HCT116 (cell line): ENCODE measurements around the gene RPTOR. TPM values are rescaled to one million over a fixed set of nuclear protein-coding genes. Genes with fewer than 3 reads are reported as not detected.
"Not testable (repeated sequence)": the region's sequence is repeated elsewhere in the genome, so short reads cannot be mapped to it uniquely, and the experiment has no call there.

Experiments
- ATAC-seq: fragments of 200-7000 bp; cut with Tn5 transposase; 2 replicates; pipeline ENCODE4 v1.9.1; 2020; ENCODE audit warnings: mild to moderate bottlenecking, moderate library complexity
- BruUV-seq: library from RNA; stranded (reverse); fragments of 400-500 nt; replicated peaks from 2 replicates; lab custom pipeline; 2021; lab: Mats Ljungman, UMichigan
- CTCF ChIA-PET: fragments of 300-600 bp; sonication (Branson Sonifier 250); formaldehyde crosslinking; loops from one replicate; lab custom pipeline; 2021; ENCODE audit warnings: antibody characterized with exemption; lab: Charles Lee
- POLR2A ChIA-PET: fragments of 300-600, 350-600 bp; sonication (Branson Sonifier 250); formaldehyde crosslinking; loops from one replicate; lab custom pipeline; 2021; ENCODE audit warnings: antibody characterized with exemption; lab: Charles Lee
- RAD21 ChIA-PET, 2 experiments: fragments of 300-600 bp; sonication (Branson Sonifier 250); formaldehyde crosslinking; loops; one replicate each; lab custom pipeline; 2023; ENCODE audit warnings: low total read pairs in 2 of 2; ENCODE audit not compliant: uncharacterized antibody in 2 of 2, unreplicated experiment in 2 of 2, low non-redundant PET in 1 of 2; lab: Charles Lee
- DNase-seq: peaks from one replicate; pipeline ENCODE4 v3.0.0-alpha.2; 2010; ENCODE audit warnings: low read depth, low spot score
- H2AFZ ChIP-seq: fragments of 200-600 bp; shearing (Covaris generic), sonication (generic); 2 replicates; pipeline ENCODE4 v1.6.1; 2017; ENCODE audit warnings: low read depth, mixed run types, mixed read lengths, antibody characterized with exemption, low read length; ENCODE audit not compliant: poor library complexity, severe bottlenecking
- H3K27ac ChIP-seq: 2 replicates; pipeline ENCODE4 v1.5.1; 2012; ENCODE audit warnings: low read depth, low read length
- H3K27me3 ChIP-seq: fragments of 200-600 bp; sonication (generic); 2 replicates; pipeline ENCODE4 v1.6.1; 2016; ENCODE audit warnings: mixed run types, low read length, mixed read lengths; ENCODE audit not compliant: insufficient read depth
- H3K36me3 ChIP-seq, 2 experiments: fragments of 200-500 bp in 1 of 2; fragments of 200-600 bp in 1 of 2; sonication (Bioruptor generic) in 1 of 2; sonication (generic) in 1 of 2; 2 replicates each; pipeline versions ENCODE4 v1.5.1 to v1.6.1; 2014 to 2016; ENCODE audit warnings: low read length in 2 of 2, inconsistent platforms in 1 of 2, mixed read lengths in 1 of 2, mixed run types in 1 of 2; ENCODE audit not compliant: insufficient read depth in 2 of 2, control insufficient read depth in 1 of 2
- H3K4me1 ChIP-seq, 2 experiments: fragments of 200-600 bp in 1 of 2; sonication (generic) in 1 of 2; 2 replicates each; pipeline versions ENCODE4 v1.5.1 to v1.6.1; 2012 to 2017; ENCODE audit warnings: low read length in 2 of 2, inconsistent platforms in 1 of 2, mild to moderate bottlenecking in 1 of 2, mixed read lengths in 1 of 2, mixed run types in 1 of 2, moderate library complexity in 1 of 2; ENCODE audit not compliant: insufficient read depth in 2 of 2, control insufficient read depth in 1 of 2
- H3K4me2 ChIP-seq: fragments of 200-600 bp; sonication (generic); 2 replicates; pipeline ENCODE4 v1.6.1; 2017; ENCODE audit warnings: mixed run types, low read length, mixed read lengths
- H3K4me3 ChIP-seq, 2 experiments: fragments of 200-600 bp in 1 of 2; sonication (generic) in 1 of 2; replicated peaks in 1 of 2; 2 replicates each; pipeline ENCODE4 v1.5.1; 2011 to 2016; ENCODE audit warnings: low read length in 2 of 2, control low read depth in 1 of 2, low read depth in 1 of 2, mild to moderate bottlenecking in 1 of 2, mixed read lengths in 1 of 2, mixed run types in 1 of 2
- H3K79me2 ChIP-seq: fragments of 200-600 bp; sonication (generic); 2 replicates; pipeline ENCODE4 v1.6.1; 2017; ENCODE audit warnings: mild to moderate bottlenecking, mixed run types, low read length, moderate library complexity, mixed read lengths; ENCODE audit not compliant: insufficient read depth
- H3K9ac ChIP-seq: fragments of 200-600 bp; sonication (generic); 2 replicates; pipeline ENCODE4 v1.6.1; 2016; ENCODE audit warnings: low read length, mixed read lengths
- H3K9me2 ChIP-seq: fragments of 200-600 bp; sonication (generic), shearing (Covaris generic); 2 replicates; pipeline ENCODE4 v1.6.1; 2017; ENCODE audit warnings: mixed run types, mild to moderate bottlenecking, moderate library complexity; ENCODE audit not compliant: insufficient read depth
- H3K9me3 ChIP-seq, 2 experiments: fragments of 200-500 bp in 1 of 2; fragments of 200-600 bp in 1 of 2; sonication (Bioruptor generic) in 1 of 2; sonication (generic) in 1 of 2; 2 replicates each; pipeline ENCODE4 v1.6.1; 2014 to 2017; ENCODE audit warnings: low read length in 2 of 2, mixed read lengths in 2 of 2, inconsistent platforms in 1 of 2, low read depth in 1 of 2, mild to moderate bottlenecking in 1 of 2, mixed run types in 1 of 2, moderate library complexity in 1 of 2; ENCODE audit not compliant: control insufficient read depth in 1 of 2, insufficient read depth in 1 of 2
- H4K20me1 ChIP-seq: fragments of 200-600 bp; sonication (generic), shearing (Covaris generic); 2 replicates; pipeline ENCODE4 v1.6.1; 2017; ENCODE audit warnings: mixed run types, mild to moderate bottlenecking, moderate library complexity; ENCODE audit not compliant: insufficient read depth
- ATF3 ChIP-seq: IDR thresholded peaks from 2 replicates; pipeline ENCODE4 v1.6.1; 2012
- CEBPB ChIP-seq: IDR thresholded peaks from 2 replicates; pipeline ENCODE4 v1.6.1; 2012; ENCODE audit warnings: low read depth
- CTCF ChIP-seq, 3 experiments: fragments of 200-600 bp in 1 of 3; sonication (generic) in 1 of 3; IDR thresholded peaks in 2 of 3; conservative IDR thresholded peaks in 1 of 3; 2 replicates each; pipeline ENCODE4 v1.5.1; 2012 to 2017; ENCODE audit warnings: low read depth in 2 of 3, low read length in 2 of 3, antibody characterized with exemption in 1 of 3, borderline replicate concordance in 1 of 3, control low read depth in 1 of 3, mild to moderate bottlenecking in 1 of 3, mixed read lengths in 1 of 3, mixed run types in 1 of 3, moderate library complexity in 1 of 3; ENCODE audit not compliant: insufficient read depth in 1 of 3
- EZH2 ChIP-seq: fragments of 200-600 bp; sonication (generic); IDR thresholded peaks from 2 replicates; pipeline ENCODE4 v1.6.1; 2017; ENCODE audit warnings: antibody characterized with exemption, mixed run types
- FOSL1 ChIP-seq: IDR thresholded peaks from 2 replicates; pipeline ENCODE4 v1.6.1; 2012; ENCODE audit warnings: low read depth
- MAX ChIP-seq: IDR thresholded peaks from 2 replicates; pipeline ENCODE4 v1.6.1; 2012
- POLR2AphosphoS5 ChIP-seq: IDR thresholded peaks from 2 replicates; pipeline ENCODE4 v1.6.1; 2011; ENCODE audit warnings: mild to moderate bottlenecking, low read depth, low read length, moderate library complexity
- RAD21 ChIP-seq: IDR thresholded peaks from 2 replicates; pipeline ENCODE4 v1.6.1; 2012; ENCODE audit warnings: low read depth, mild to moderate bottlenecking
- TCF7L2 ChIP-seq: IDR thresholded peaks from 2 replicates; pipeline ENCODE4 v1.7.0; 2011; ENCODE audit warnings: borderline replicate concordance, inconsistent platforms; ENCODE audit not compliant: insufficient read depth, insufficient read length; ENCODE audit errors: extremely low read depth
- intact Hi-C: fragments of 100-400 bp; cut with micrococcal nuclease; formaldehyde crosslinking; loops from 2 replicates; pipeline ENCODE4 v1.10.0; 2022
- total RNA-seq: library from RNA; stranded (reverse); gene quantifications from one replicate; pipeline ENCODE4 v1.2.1, GENCODE V29; 2021; ENCODE audit not compliant: unreplicated experiment

Gene RPTOR
- total RNA-seq, 1 experiment from 2014 or later = 69.5 TPM

- ChIA-PET RAD21 (no interaction called here), POLR2A (interaction anchor here (1.3 kb wide), 1 partner anchor 50 kb away, joined by 3 read pairs; no protein-coding TSS in a partner anchor)
- Histone ChIP-seq H3K4me3 (no peak overlapping the region), H3K4me1 (no peaks in the 10 kb centered on the region), H4K20me1 (no peaks in the 10 kb centered on the region), H3K9ac (no peak overlapping the region), H3K36me3 (no peaks in the 10 kb centered on the region), H3K27ac (no peak overlapping the region), H3K9me3 (no peaks in the 10 kb centered on the region)
- ATAC-seq (no peak), DNase-seq (no peak)
- intact Hi-C loops = no loop called here
- TF ChIP-seq MAX (no peak), CEBPB (no peak), CTCF (IDR thresholded peaks at IDR 0.05 in 2 of 3, conservative IDR thresholded peaks at IDR 0.05 in 1 of 3; ENCODE audit: borderline replicate concordance in 1 of 3, insufficient read depth in 1 of 3, low read depth in 2 of 3, low read length in 2 of 3) (no peak), EZH2 (no peak), RAD21 (no peak), TCF7L2 (no peak), POLR2AphosphoS5 (no peak), ATF3 (no peak), FOSL1 (no peak)
- TF ChIP-seq, all 23 proteins: peak for 0
- Histone ChIP-seq H3K4me2 (no peak overlapping the region), H3K27me3 (peaks cover 31% of the 10 kb centered on the region; the same call in 1 of the 2 replicates), H3K79me2 (no peaks in the 10 kb centered on the region), H3K9me2 (no peaks in the 10 kb centered on the region), H2AFZ (no peak overlapping the region)
- no TSS peak for BruUV-seq
- CTCF ChIA-PET = no interaction called here
These were observed 39.8 kb upstream of the RPTOR start for GRCh38 chr17:80504686-80505413.

- H3K9me2 ChIP-seq, ATAC-seq, H3K27ac ChIP-seq, H4K20me1 ChIP-seq, CTCF ChIA-PET, H3K9me3 ChIP-seq, intact Hi-C loops, H2AFZ ChIP-seq, H3K4me1 ChIP-seq, H3K36me3 ChIP-seq, RAD21 ChIA-PET, H3K4me3 ChIP-seq, H3K79me2 ChIP-seq, POLR2A ChIA-PET, H3K9ac ChIP-seq, H3K4me2 ChIP-seq, DNase-seq, BruUV-seq: not testable (repeated sequence)
- peaks cover 36% of the 10 kb centered on the region; the same call in 1 of the 2 replicates for H3K27me3 ChIP-seq
These were observed 37.5 kb upstream of the RPTOR start for GRCh38 chr17:80507177-80507576.
